ENCODE measurements around the gene ONECUT2.

DNA sequence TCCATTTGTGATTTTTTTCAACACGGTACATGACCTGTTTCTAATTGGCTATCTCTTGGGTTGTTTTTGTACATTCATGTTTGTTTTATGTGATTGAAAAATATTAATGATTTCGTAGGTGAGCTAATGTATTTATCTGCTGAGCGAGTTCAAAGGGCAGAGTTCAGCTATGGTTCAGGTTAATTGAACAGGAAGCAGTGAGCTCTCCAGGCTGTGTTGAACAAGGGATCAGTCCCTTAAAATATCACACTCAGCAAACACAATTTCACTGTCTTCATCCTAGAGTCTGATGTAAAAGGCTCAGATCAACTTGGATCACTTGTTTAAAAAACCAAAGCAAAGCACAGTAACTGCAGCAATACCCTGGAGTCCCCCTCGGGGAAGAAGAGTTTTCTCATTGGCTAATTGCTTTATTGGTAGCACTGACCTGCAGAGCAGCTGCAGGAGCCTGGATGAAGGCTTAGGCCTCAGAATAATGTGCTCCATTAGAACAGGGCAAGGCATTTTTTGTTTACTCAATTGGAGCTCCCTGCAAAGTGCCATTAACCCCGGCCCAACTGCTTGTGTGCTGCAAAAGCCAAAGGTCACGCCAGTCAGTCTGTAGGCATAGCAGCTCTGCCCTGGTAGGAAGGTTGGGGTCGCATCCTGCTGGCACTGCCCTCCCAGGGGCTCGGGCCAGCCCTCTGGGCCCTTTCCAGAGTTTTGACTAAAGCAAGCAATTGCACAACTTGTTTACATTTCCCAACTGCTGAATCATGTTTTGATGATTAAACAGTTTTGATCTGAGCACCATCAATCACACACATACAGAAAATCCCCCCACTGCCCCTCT is 10.5 kb downstream of the ONECUT2 start:
- TF ChIP-seq, protein P1, sequence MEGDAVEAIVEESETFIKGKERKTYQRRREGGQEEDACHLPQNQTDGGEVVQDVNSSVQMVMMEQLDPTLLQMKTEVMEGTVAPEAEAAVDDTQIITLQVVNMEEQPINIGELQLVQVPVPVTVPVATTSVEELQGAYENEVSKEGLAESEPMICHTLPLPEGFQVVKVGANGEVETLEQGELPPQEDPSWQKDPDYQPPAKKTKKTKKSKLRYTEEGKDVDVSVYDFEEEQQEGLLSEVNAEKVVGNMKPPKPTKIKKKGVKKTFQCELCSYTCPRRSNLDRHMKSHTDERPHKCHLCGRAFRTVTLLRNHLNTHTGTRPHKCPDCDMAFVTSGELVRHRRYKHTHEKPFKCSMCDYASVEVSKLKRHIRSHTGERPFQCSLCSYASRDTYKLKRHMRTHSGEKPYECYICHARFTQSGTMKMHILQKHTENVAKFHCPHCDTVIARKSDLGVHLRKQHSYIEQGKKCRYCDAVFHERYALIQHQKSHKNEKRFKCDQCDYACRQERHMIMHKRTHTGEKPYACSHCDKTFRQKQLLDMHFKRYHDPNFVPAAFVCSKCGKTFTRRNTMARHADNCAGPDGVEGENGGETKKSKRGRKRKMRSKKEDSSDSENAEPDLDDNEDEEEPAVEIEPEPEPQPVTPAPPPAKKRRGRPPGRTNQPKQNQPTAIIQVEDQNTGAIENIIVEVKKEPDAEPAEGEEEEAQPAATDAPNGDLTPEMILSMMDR (conservative IDR thresholded peaks at IDR 0.05; ENCODE audit: low read length): no peak
- TF ChIP-seq EZH2phosphoT487 (IDR thresholded peaks at IDR 0.05; ENCODE audit: borderline replicate concordance): no peak
